Dermis blood vessel endothelial cell (primary cell): ENCODE results near the gene ULBP3. TPM values are rescaled to one million over a fixed set of nuclear protein-coding genes. Genes with fewer than 3 reads are reported as not detected.
"Not testable (repeated sequence)": the region's sequence is repeated elsewhere in the genome, so short reads cannot be mapped to it uniquely, and the experiment has no call there.

Experiments
- DNase-seq: peaks from one replicate; pipeline ENCODE4 v3.0.0; 2010
- total RNA-seq: library from RNA; depleted of rRNA; stranded (reverse); fragments of >200 nt; gene quantifications from 2 replicates; pipeline ENCODE4 v1.2.3, GENCODE V29; 2014

Gene ULBP3
- total RNA-seq, 1 donor from 2014 or later, result 6.0 TPM

- DNase-seq, result peak; percentile 19
These were observed 53.5 kb downstream of the ULBP3 start for GRCh38 chr6:150015281-150016001.

- not testable (repeated sequence) for DNase-seq
These were observed 54.2 kb downstream of the ULBP3 start for GRCh38 chr6:150014623-150015280.

GRCh38 chr6:150013785-150014622 is 54.9 kb downstream of the ULBP3 start:
- DNase-seq, result not testable (repeated sequence)

GRCh38 chr6:150012846-150013784 is 55.8 kb downstream of the ULBP3 start:
- not testable (repeated sequence) for DNase-seq

Other genes with a start within 250 kb of the ULBP3 start
- 13.3 and 37.6 TPM in 2 replicates for gene LRP11, start 204.8 kb downstream of the ULBP3 start, total RNA-seq
- 0.09 TPM in 1 of 2 replicates, not detected in the other for gene RAET1E, start 171.0 kb downstream of the ULBP3 start, total RNA-seq
- not detected in 2 replicates for gene RAET1G, start 146.0 kb downstream of the ULBP3 start, total RNA-seq
- 2.0 and 3.7 TPM in 2 replicates for gene ULBP2, start 127.1 kb downstream of the ULBP3 start, total RNA-seq
- gene ULBP1, start 105.2 kb downstream of the ULBP3 start, total RNA-seq, result 0.17 and 0.23 TPM in 2 replicates
- not detected in 2 replicates for gene RAET1L, start 43.6 kb downstream of the ULBP3 start, total RNA-seq
- gene PPP1R14C, start 73.9 kb upstream of the ULBP3 start, total RNA-seq, result not detected in 2 replicates